Kidney (tissue), 14 donors: Measurements from ENCODE around the gene NOM1. TPM values are rescaled to one million over a fixed set of nuclear protein-coding genes. Genes with fewer than 3 reads are reported as not detected.

Experiments
- DNase-seq, 5 donors: peaks; one replicate each; pipeline ENCODE4 v3.0.0-alpha.2; 2013 to 2020
- FAIRE-seq: peaks from 2 replicates; lab custom pipeline; 2012; peaks lifted over from hg19 to GRCh38; lab: Jason Lieb, UNC
- H3K27ac ChIP-seq, 2 donors: one replicate each; pipeline ENCODE4 v1.7.0; 2013; ENCODE audit warnings: low read depth in 2 of 2, low read length in 2 of 2, inconsistent platforms in 1 of 2
- H3K27me3 ChIP-seq: one replicate; pipeline ENCODE4 v1.7.1; 2013; ENCODE audit warnings: low read length, inconsistent platforms; ENCODE audit not compliant: control insufficient read depth, insufficient read depth
- H3K36me3 ChIP-seq, 3 donors: one replicate each; pipeline versions ENCODE4 v1.7.0 to v1.7.1; 2013; ENCODE audit warnings: low read length in 3 of 3, control low read depth in 1 of 3, inconsistent platforms in 1 of 3; ENCODE audit not compliant: insufficient read depth in 3 of 3, control insufficient read depth in 2 of 3
- H3K4me1 ChIP-seq, 3 donors: one replicate each; pipeline versions ENCODE4 v1.7.0 to v1.7.1; 2013; ENCODE audit warnings: low read length in 3 of 3, inconsistent platforms in 1 of 3, low read depth in 1 of 3; ENCODE audit not compliant: control insufficient read depth in 2 of 3, insufficient read depth in 2 of 3
- H3K4me3 ChIP-seq, 3 donors: one replicate each; pipeline versions ENCODE4 v1.7.0 to v1.8.1; 2013; ENCODE audit warnings: low read length in 3 of 3, control low read depth in 1 of 3, inconsistent platforms in 1 of 3
- H3K9ac ChIP-seq, 3 donors: one replicate each; pipeline versions ENCODE4 v1.7.0 to v1.7.1; 2013; ENCODE audit warnings: low read length in 3 of 3, control low read depth in 1 of 3, inconsistent platforms in 1 of 3
- H3K9me3 ChIP-seq, 3 donors: one replicate each; pipeline versions ENCODE4 v1.7.0 to v1.7.1; 2013; ENCODE audit warnings: low read length in 3 of 3, control low read depth in 1 of 3, inconsistent platforms in 1 of 3; ENCODE audit not compliant: control insufficient read depth in 2 of 3, insufficient read depth in 1 of 3
- CTCF ChIP-seq: IDR thresholded peaks from 3 replicates; pipeline ENCODE4 v1.5.1; 2012; ENCODE audit warnings: mild to moderate bottlenecking, moderate library complexity, borderline replicate concordance; ENCODE audit not compliant: insufficient read depth; ENCODE audit errors: extremely low read depth
- intact Hi-C: fragments of 100-400 bp; cut with DNase I; formaldehyde crosslinking; loops from one replicate; pipeline ENCODE4 v1.11.1; 2022
- polyA plus RNA-seq: library from polyadenylated mRNA; stranded (reverse); fragments of 350-450 nt; fragmentation: Illumina TruSeq; extraction: RNeasy Lipid Tissue Mini Kit (QIAGEN cat#74804); gene quantifications from one replicate; pipeline ENCODE4 v1.2.3, GENCODE V29; 2014; ENCODE audit warnings: low read depth, low replicate concordance; ENCODE audit not compliant: insufficient read depth
- total RNA-seq: library from RNA; stranded (reverse); fragmentation: NEBNext Ultra II Directional; extraction: Animal tissue kit (Norgen Biotek cat#: 25700); gene quantifications from one replicate; pipeline ENCODE4 v1.2.1, GENCODE V29; 2021
- donor health status: control.
- donor health status: control.
- donor health status: control.
- donor health status: control.
- donor health status: control.
- donor health status: DM: yes; HTN: yes; CAD: no.
- donor health status: Normal renal cell carcinoma (clear cell type).

NOM1 gene
- total and polyA plus RNA-seq, 2 donors from 2014 or later = 5.8 to 17.6 TPM

GRCh38 chr7:156979007-156979606 lies 29.6 kb downstream of the NOM1 start:
- Histone ChIP-seq H3K4me3 (no peak overlapping the region), H3K36me3 (no peaks in the 10 kb centered on the region), H3K9me3 (peaks cover 0 to 5% (median 0%) of the 10 kb centered on the region in 3 donors), H3K27ac (no peak overlapping the region), H3K9ac (no peak overlapping the region), H3K27me3 (no peaks in the 10 kb centered on the region), H3K4me1 (no peaks in the 10 kb centered on the region)
- no peak for DNase-seq
- no peak for FAIRE-seq
- no peak for TF ChIP-seq CTCF
- intact Hi-C loops = no loop called here

GRCh38 chr7:156979711-156980110 lies 30.2 kb downstream of the NOM1 start:
- intact Hi-C loops = no loop called here
- Histone ChIP-seq H3K4me1 (no peaks in the 10 kb centered on the region), H3K9me3 (peaks cover 0 to 5% (median 0%) of the 10 kb centered on the region in 3 donors), H3K36me3 (no peaks in the 10 kb centered on the region), H3K9ac (no peak overlapping the region), H3K4me3 (no peak overlapping the region), H3K27me3 (no peaks in the 10 kb centered on the region), H3K27ac (no peak overlapping the region)
- FAIRE-seq = no peak
- no peak for DNase-seq
- no peak for TF ChIP-seq CTCF

GRCh38 chr7:156984174-156984891 lies 34.8 kb downstream of the NOM1 start:
- intact Hi-C loops = no loop called here
- no peaks in the 10 kb centered on the region for H3K36me3 ChIP-seq
- no peak for TF ChIP-seq CTCF
- no peaks in the 10 kb centered on the region for H3K4me1 ChIP-seq
- H3K27me3 ChIP-seq = no peaks in the 10 kb centered on the region
- no peak for DNase-seq
- no peak for FAIRE-seq
- H3K9ac ChIP-seq = no peak overlapping the region
- H3K9me3 ChIP-seq = no peaks in the 10 kb centered on the region
- H3K27ac ChIP-seq = no peak overlapping the region
- no peak overlapping the region for H3K4me3 ChIP-seq
